ENCODE data around the gene ITPR2.

ITPR2 gene

GRCh38 chr12:26749781-26750180 is 83.2 kb downstream of the ITPR2 start:
- peak overlapping the region; percentile 17; the same call in 1 of the 2 replicates for H3K27ac ChIP-seq (ENCODE audit: low read length)
- H4K20me1 ChIP-seq (ENCODE audit: insufficient read depth, low read length): no peaks in the 10 kb centered on the region
- no peaks in the 10 kb centered on the region for H3K27me3 ChIP-seq (replicated peaks; ENCODE audit: insufficient read depth, low read length)
- no peak overlapping the region for H2AFZ ChIP-seq (ENCODE audit: low read length)
- DNase-seq: peak; percentile 53
- TF ChIP-seq CTCF (IDR thresholded peaks at IDR 0.05; ENCODE audit: low read length): no peak
- no peak for TF ChIP-seq EZH2phosphoT487 (IDR thresholded peaks at IDR 0.05; ENCODE audit: low read length)
- TF ChIP-seq EZH2 (optimal IDR thresholded peaks at IDR 0.05; ENCODE audit: low read depth, low read length): no peak
- H3K9ac ChIP-seq (ENCODE audit: low read length): no peak overlapping the region
- H3K4me1 ChIP-seq (ENCODE audit: low read length): peaks cover 24% of the 10 kb centered on the region
- peak overlapping the region; percentile 28 for H3K4me2 ChIP-seq (ENCODE audit: low read depth, low read length)
- H3K4me3 ChIP-seq (ENCODE audit: low read length): no peak overlapping the region
- H3K9me2 ChIP-seq (replicated peaks; ENCODE audit: insufficient read depth, low read length): no peaks in the 10 kb centered on the region
- no peaks in the 10 kb centered on the region for H3K36me3 ChIP-seq (replicated peaks; ENCODE audit: insufficient read depth, low read length)
- no peaks in the 10 kb centered on the region; the same call in 1 of the 2 replicates for H3F3A ChIP-seq (ENCODE audit: insufficient read depth, low read length)
- no peaks in the 10 kb centered on the region for H3K9me3 ChIP-seq (replicated peaks; ENCODE audit: insufficient read depth, low read length)
- 0 out of 2 replicates have a peak, but pooled peaks cover 5% of the 10 kb centered on the region for H3K79me2 ChIP-seq (ENCODE audit: low read length)

- TF ChIP-seq EZH2 (optimal IDR thresholded peaks at IDR 0.05; ENCODE audit: low read depth, low read length): no peak
- TF ChIP-seq EZH2phosphoT487 (IDR thresholded peaks at IDR 0.05; ENCODE audit: low read length): no peak
- no peak for TF ChIP-seq CTCF (IDR thresholded peaks at IDR 0.05; ENCODE audit: low read length)
- no peak overlapping the region; the same call in 1 of the 2 replicates for H3K27ac ChIP-seq (ENCODE audit: low read length)
- H2AFZ ChIP-seq (ENCODE audit: low read length): no peak overlapping the region
- H3K9ac ChIP-seq (ENCODE audit: low read length): no peak overlapping the region
- H3K27me3 ChIP-seq (replicated peaks; ENCODE audit: insufficient read depth, low read length): no peaks in the 10 kb centered on the region
- no peak overlapping the region for H3K4me3 ChIP-seq (ENCODE audit: low read length)
- peak overlapping the region; percentile 28 for H3K4me2 ChIP-seq (ENCODE audit: low read depth, low read length)
- H3K79me2 ChIP-seq (ENCODE audit: low read length): 0 out of 2 replicates have a peak, but pooled peaks cover 5% of the 10 kb centered on the region
- H3F3A ChIP-seq (ENCODE audit: insufficient read depth, low read length): no peaks in the 10 kb centered on the region; the same call in 1 of the 2 replicates
- H3K36me3 ChIP-seq (replicated peaks; ENCODE audit: insufficient read depth, low read length): no peaks in the 10 kb centered on the region
- peaks cover 24% of the 10 kb centered on the region for H3K4me1 ChIP-seq (ENCODE audit: low read length)
- H3K9me2 ChIP-seq (replicated peaks; ENCODE audit: insufficient read depth, low read length): no peaks in the 10 kb centered on the region
- no peaks in the 10 kb centered on the region for H3K9me3 ChIP-seq (replicated peaks; ENCODE audit: insufficient read depth, low read length)
- H4K20me1 ChIP-seq (ENCODE audit: insufficient read depth, low read length): no peaks in the 10 kb centered on the region
- peak; percentile 6 for DNase-seq
These were observed 84.1 kb downstream of the ITPR2 start for GRCh38 chr12:26748741-26749431.

- no peaks in the 10 kb centered on the region for H3K9me2 ChIP-seq (replicated peaks; ENCODE audit: insufficient read depth, low read length)
- no peaks in the 10 kb centered on the region for H4K20me1 ChIP-seq (ENCODE audit: insufficient read depth, low read length)
- DNase-seq: no peak
- H3K79me2 ChIP-seq (ENCODE audit: low read length): 0 out of 2 replicates have a peak, but pooled peaks cover 5% of the 10 kb centered on the region
- TF ChIP-seq EZH2phosphoT487 (IDR thresholded peaks at IDR 0.05; ENCODE audit: low read length): no peak
- TF ChIP-seq CTCF (IDR thresholded peaks at IDR 0.05; ENCODE audit: low read length): no peak
- no peak for TF ChIP-seq EZH2 (optimal IDR thresholded peaks at IDR 0.05; ENCODE audit: low read depth, low read length)
- peaks cover 24% of the 10 kb centered on the region for H3K4me1 ChIP-seq (ENCODE audit: low read length)
- H3K9me3 ChIP-seq (replicated peaks; ENCODE audit: insufficient read depth, low read length): no peaks in the 10 kb centered on the region
- H3F3A ChIP-seq (ENCODE audit: insufficient read depth, low read length): no peaks in the 10 kb centered on the region; the same call in 1 of the 2 replicates
- no peak overlapping the region for H2AFZ ChIP-seq (ENCODE audit: low read length)
- no peak overlapping the region for H3K4me3 ChIP-seq (ENCODE audit: low read length)
- H3K36me3 ChIP-seq (replicated peaks; ENCODE audit: insufficient read depth, low read length): no peaks in the 10 kb centered on the region
- H3K4me2 ChIP-seq (ENCODE audit: low read depth, low read length): peak overlapping the region; percentile 28; the same call in 1 of the 2 replicates
- H3K9ac ChIP-seq (ENCODE audit: low read length): no peak overlapping the region
- no peaks in the 10 kb centered on the region for H3K27me3 ChIP-seq (replicated peaks; ENCODE audit: insufficient read depth, low read length)
- no peak overlapping the region for H3K27ac ChIP-seq (ENCODE audit: low read length)
These were observed 84.6 kb downstream of the ITPR2 start for GRCh38 chr12:26748412-26748740.

Data from MM.1S (cell line).